ENCODE data around the gene MAPK1. TPM values are rescaled to one million over a fixed set of nuclear protein-coding genes. Genes with fewer than 3 reads are reported as not detected.
"Not testable (repeated sequence)": the region's sequence is repeated elsewhere in the genome, so short reads cannot be mapped to it uniquely, and the experiment has no call there.

Gene MAPK1
- total and polyA plus RNA-seq, 4 donors, result 16.3 to 154 (median 54.3) TPM

DNA sequence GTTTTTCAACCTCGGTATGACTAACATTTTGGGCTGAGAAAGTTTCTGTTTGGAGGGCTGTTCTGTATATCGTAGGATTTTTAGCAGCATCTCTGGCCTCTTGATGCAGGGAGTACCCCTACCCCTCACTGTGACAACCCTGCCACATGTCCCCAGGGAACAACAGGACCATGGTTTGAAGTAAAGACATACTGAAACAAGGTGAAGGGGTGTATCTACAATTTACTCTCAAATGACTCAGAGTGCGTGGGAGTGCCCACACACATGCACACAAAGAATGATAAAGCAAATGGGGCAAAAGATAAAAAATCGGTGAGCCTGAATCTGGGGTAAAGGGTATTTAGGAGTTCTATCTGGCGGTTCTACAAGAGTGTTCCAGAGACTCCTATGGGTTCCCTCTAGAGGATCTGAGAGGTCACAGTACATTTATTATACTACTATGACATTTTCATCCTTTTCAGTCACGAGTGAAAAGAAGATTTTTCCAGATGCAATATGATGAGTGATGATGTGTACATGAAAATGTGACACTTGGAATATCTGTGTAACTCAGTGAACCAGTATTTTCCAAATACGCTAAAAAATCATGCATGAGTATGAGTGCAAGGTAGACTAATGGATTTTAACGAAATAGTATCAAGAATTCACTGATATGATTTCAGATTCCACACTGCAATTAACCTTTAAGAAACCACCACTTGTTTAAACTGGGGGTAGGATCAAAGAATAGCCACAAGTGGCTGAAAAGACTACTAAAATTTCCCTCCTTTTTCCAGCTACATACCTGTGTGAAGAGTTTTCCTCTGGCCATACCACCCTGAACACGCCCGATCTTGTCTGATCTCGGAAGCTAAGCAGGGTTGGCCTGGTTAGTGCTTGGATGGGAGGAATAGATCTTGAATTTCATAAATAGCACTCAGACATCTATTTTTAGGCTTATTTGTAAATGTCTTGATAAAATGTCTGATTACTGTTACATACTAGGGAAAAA, 75.5 kb downstream of the MAPK1 start:
- WGBS, 2 donors, result 82 to 91% methylated on average over 11 of the region's 11 CpGs
- H3K9ac ChIP-seq (ENCODE audit: insufficient read depth in 1 of 2, low read length in 2 of 2), result no peak overlapping the region
- DNase-seq, result no peak

DNA sequence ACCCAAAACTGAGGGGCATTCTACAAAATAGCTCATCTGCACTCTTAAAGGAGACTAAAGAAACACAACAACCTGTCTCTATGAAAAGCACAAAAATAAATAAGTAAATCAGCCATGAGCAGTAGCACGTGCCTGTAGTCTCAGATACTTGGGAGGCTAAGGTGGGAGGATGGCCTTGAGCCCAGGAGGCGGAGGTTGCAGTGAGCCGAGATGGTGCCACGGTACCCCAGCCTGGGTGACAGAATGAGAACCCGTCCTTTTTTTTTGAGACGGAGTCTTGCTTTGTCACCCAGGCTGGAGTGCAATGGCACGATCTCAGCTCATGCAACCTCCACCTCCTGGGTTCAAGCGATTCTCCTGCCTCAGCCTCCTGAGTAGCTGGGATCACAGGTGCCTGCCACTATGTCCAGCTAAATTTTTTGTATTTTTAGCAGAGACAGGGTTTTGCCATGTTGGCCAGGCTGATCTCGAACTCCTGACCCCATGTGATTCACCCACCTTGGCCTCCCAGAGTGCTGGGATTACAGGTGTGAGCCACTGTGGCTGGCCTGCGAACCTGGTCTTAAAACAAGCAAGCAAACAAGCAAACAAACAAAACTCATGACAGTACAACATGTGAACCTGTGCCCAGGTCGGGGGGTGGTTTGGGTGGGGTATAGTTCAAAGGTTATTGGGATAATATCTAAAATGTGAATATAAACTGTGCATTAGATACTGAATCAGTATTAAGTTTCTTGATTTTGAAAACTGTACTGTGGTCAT, 76.4 kb downstream of the MAPK1 start:
- peaks cover 0 to 15% (median 5%) of the 10 kb centered on the region in 4 donors for H3K36me3 ChIP-seq (ENCODE audit: control insufficient read depth in 4 of 4, insufficient read depth in 4 of 4, low read length in 4 of 4)
- not testable (repeated sequence) for H3K9ac ChIP-seq (ENCODE audit: insufficient read depth in 1 of 2, low read length in 2 of 2); H3K4me1 ChIP-seq (ENCODE audit: control insufficient read depth in 5 of 5, insufficient read depth in 5 of 5, low read length in 5 of 5); H3K27me3 ChIP-seq (ENCODE audit: control insufficient read depth in 3 of 3, insufficient read depth in 3 of 3, low read length in 2 of 3); H3K9me3 ChIP-seq (ENCODE audit: control insufficient read depth in 4 of 4, insufficient read depth in 3 of 4, low read length in 3 of 4); H3K27ac ChIP-seq (ENCODE audit: low read depth in 1 of 2, low read length in 1 of 2); ATAC-seq (ENCODE audit: insufficient read depth, low FRiP score); DNase-seq; H3K4me3 ChIP-seq
- 97 to 98% methylated on average over 11 of the region's 11 CpGs for WGBS, 2 donors

More for the DNA sequence above, 75.5 kb downstream of the MAPK1 start:
- H3K36me3 ChIP-seq (ENCODE audit: control insufficient read depth in 4 of 4, insufficient read depth in 4 of 4, low read length in 4 of 4), result peaks cover 0 to 13% (median 9%) of the 10 kb centered on the region in 4 donors
- no peaks in the 10 kb centered on the region for H3K4me1 ChIP-seq (ENCODE audit: control insufficient read depth in 5 of 5, insufficient read depth in 5 of 5, low read length in 5 of 5)
- no peak overlapping the region for H3K27ac ChIP-seq (ENCODE audit: low read depth in 1 of 2, low read length in 1 of 2)
- ATAC-seq (ENCODE audit: insufficient read depth, low FRiP score), result no peak
- H3K9me3 ChIP-seq (ENCODE audit: control insufficient read depth in 4 of 4, insufficient read depth in 3 of 4, low read length in 3 of 4), result no peaks in the 10 kb centered on the region
- TF ChIP-seq, protein P1, sequence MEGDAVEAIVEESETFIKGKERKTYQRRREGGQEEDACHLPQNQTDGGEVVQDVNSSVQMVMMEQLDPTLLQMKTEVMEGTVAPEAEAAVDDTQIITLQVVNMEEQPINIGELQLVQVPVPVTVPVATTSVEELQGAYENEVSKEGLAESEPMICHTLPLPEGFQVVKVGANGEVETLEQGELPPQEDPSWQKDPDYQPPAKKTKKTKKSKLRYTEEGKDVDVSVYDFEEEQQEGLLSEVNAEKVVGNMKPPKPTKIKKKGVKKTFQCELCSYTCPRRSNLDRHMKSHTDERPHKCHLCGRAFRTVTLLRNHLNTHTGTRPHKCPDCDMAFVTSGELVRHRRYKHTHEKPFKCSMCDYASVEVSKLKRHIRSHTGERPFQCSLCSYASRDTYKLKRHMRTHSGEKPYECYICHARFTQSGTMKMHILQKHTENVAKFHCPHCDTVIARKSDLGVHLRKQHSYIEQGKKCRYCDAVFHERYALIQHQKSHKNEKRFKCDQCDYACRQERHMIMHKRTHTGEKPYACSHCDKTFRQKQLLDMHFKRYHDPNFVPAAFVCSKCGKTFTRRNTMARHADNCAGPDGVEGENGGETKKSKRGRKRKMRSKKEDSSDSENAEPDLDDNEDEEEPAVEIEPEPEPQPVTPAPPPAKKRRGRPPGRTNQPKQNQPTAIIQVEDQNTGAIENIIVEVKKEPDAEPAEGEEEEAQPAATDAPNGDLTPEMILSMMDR (IDR thresholded peaks at IDR 0.05; ENCODE audit: control extremely low read depth, extremely low read depth), result no peak
- no peaks in the 10 kb centered on the region for H3K27me3 ChIP-seq (ENCODE audit: control insufficient read depth in 3 of 3, insufficient read depth in 3 of 3, low read length in 2 of 3)
- no peak overlapping the region for H3K4me3 ChIP-seq

DNA sequence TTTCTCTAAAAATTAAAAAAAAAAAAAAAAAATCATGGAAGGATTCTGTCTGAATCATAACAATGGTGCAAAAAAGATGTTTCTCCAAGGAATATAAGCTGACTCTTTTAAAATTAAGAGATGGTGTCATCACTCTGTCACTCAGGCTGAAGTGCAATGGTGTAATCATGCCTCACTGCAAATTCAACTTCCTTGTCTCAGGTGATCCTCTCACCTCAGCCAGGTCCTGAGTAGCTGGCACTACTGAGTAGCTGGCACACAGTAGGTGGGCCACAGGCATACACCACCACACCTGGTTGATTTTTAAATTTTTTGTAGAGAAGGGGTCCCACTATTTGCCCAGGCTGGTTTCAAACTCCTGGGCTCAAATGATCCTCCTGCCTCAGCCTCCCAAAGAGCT, 77.1 kb downstream of the MAPK1 start:
- Histone ChIP-seq H3K36me3 (ENCODE audit: control insufficient read depth in 4 of 4, insufficient read depth in 4 of 4, low read length in 4 of 4) (peaks cover 0 to 15% (median 6%) of the 10 kb centered on the region in 4 donors), H3K4me3 (no peak overlapping the region), H3K9me3 (ENCODE audit: control insufficient read depth in 4 of 4, insufficient read depth in 3 of 4, low read length in 3 of 4) (no peaks in the 10 kb centered on the region), H3K27ac (ENCODE audit: low read depth in 1 of 2, low read length in 1 of 2) (no peak overlapping the region), H3K27me3 (ENCODE audit: control insufficient read depth in 3 of 3, insufficient read depth in 3 of 3, low read length in 2 of 3) (no peaks in the 10 kb centered on the region), H3K9ac (ENCODE audit: insufficient read depth in 1 of 2, low read length in 2 of 2) (no peak overlapping the region), H3K4me1 (ENCODE audit: control insufficient read depth in 5 of 5, insufficient read depth in 5 of 5, low read length in 5 of 5) (no peaks in the 10 kb centered on the region)
- no peak for ATAC-seq (ENCODE audit: insufficient read depth, low FRiP score)
- TF ChIP-seq, protein P1 (IDR thresholded peaks at IDR 0.05; ENCODE audit: control extremely low read depth, extremely low read depth), result no peak
- DNase-seq, result no peak

DNA sequence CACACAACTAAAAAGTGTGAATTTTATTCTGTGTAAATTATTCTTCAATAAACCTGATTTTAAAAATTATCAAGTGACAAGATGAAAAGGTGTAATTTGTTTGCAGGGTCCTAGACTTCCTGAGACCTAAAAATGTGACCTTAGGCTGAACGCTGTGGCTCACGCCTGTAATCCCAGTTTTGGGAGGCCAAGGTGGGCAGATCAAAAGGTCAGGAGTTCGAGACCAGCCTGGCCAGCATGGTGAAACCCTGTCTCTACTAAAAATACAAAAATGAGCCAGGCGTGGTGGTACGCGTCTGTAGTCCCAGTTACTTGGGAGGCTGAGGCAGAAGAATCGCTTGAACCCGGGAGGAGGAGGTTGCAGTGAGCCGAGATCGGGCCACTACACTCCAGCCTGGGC, 79.9 kb downstream of the MAPK1 start:
- H3K36me3 ChIP-seq (ENCODE audit: control insufficient read depth in 4 of 4, insufficient read depth in 4 of 4, low read length in 4 of 4), result peaks cover 3 to 15% (median 9%) of the 10 kb centered on the region in 4 donors
- not testable (repeated sequence) for H3K9ac ChIP-seq (ENCODE audit: insufficient read depth in 1 of 2, low read length in 2 of 2); H3K9me3 ChIP-seq (ENCODE audit: control insufficient read depth in 4 of 4, insufficient read depth in 3 of 4, low read length in 3 of 4); ATAC-seq (ENCODE audit: insufficient read depth, low FRiP score); H3K4me3 ChIP-seq; H3K4me1 ChIP-seq (ENCODE audit: control insufficient read depth in 5 of 5, insufficient read depth in 5 of 5, low read length in 5 of 5); H3K27me3 ChIP-seq (ENCODE audit: control insufficient read depth in 3 of 3, insufficient read depth in 3 of 3, low read length in 2 of 3); H3K27ac ChIP-seq (ENCODE audit: low read depth in 1 of 2, low read length in 1 of 2); DNase-seq
- 96 to 98% methylated on average over 10 of the region's 10 CpGs for WGBS, 2 donors

Data from lung (tissue), 12 donors.